Left colon (tissue), 2 donors: Measurements from ENCODE around the gene MSH2. TPM values are rescaled to one million over a fixed set of nuclear protein-coding genes. Genes with fewer than 3 reads are reported as not detected.

ENCODE experiments used
- ATAC-seq: fragments of 200-7000 bp; cut with Tn5 transposase; one replicate; pipeline ENCODE4 v1.9.1; 2020; ENCODE audit warnings: mild to moderate bottlenecking, moderate library complexity
- DNase-seq, 2 donors: peaks; one replicate each; pipeline ENCODE4 v3.0.0-alpha.2; 2020
- intact Hi-C, 2 donors: fragments of 100-400 bp; cut with DNase I in 1 of 2; cut with micrococcal nuclease in 1 of 2; formaldehyde crosslinking; loops; one replicate each; pipeline versions ENCODE4 v1.11.2 to v1.14.0; 2022; cut with DNase I, micrococcal nuclease
- microRNA-seq, 2 donors: library from miRNA; unstranded; fragments of <30 nt; microRNA quantifications; one replicate each; pipeline versions ENCODE4 v1.1.0 to v1.2.0, GENCODE V29; 2020
- total RNA-seq, 2 donors: library from RNA; stranded (reverse); fragmentation: NEBNext Ultra II Directional; extraction: Animal tissue kit (Norgen Biotek cat#: 25700); gene quantifications; one replicate each; pipeline ENCODE4 v1.2.1, GENCODE V29; 2021
- donor health status: DM: no; HTN: no; CAD: no.
- donor health status: DM: yes; HTN: yes; CAD: no.

The MSH2 gene
- total RNA-seq, 2 donors from 2014 or later, result 10.9 to 12.2 TPM

GRCh38 chr2:47519604-47520301, 116.8 kb downstream of the MSH2 start:
- DNase-seq (no peak), ATAC-seq (no peak)
- intact Hi-C loops, result no loop called here

- DNase-seq, result no peak
- intact Hi-C loops, result no loop called here
- no peak for ATAC-seq
These were observed 117.3 kb downstream of the MSH2 start for GRCh38 chr2:47520302-47520630.

GRCh38 chr2:47520825-47521665, 118.1 kb downstream of the MSH2 start:
- peak; percentile 41 to 71 for DNase-seq
- peak; percentile 87 for ATAC-seq
- intact Hi-C loops, result no loop called here

GRCh38 chr2:47521666-47522285, 118.8 kb downstream of the MSH2 start:
- DNase-seq (no peak), ATAC-seq (no peak)
- intact Hi-C loops, result no loop called here

GRCh38 chr2:47525167-47525566, 122.2 kb downstream of the MSH2 start:
- DNase-seq (no peak), ATAC-seq (no peak)
- intact Hi-C loops, result no loop called here

- intact Hi-C loops, result no loop called here
- ATAC-seq, result no peak
- DNase-seq, result no peak
These were observed 125.5 kb downstream of the MSH2 start for GRCh38 chr2:47528455-47528854.

- DNase-seq (no peak), ATAC-seq (no peak)
- intact Hi-C loops, result no loop called here
These were observed 125.9 kb downstream of the MSH2 start for GRCh38 chr2:47528874-47529273.

- DNase-seq (no peak), ATAC-seq (no peak)
- intact Hi-C loops, result no loop called here
These were observed 127.3 kb downstream of the MSH2 start for GRCh38 chr2:47530105-47530760.

- ATAC-seq, result no peak
- intact Hi-C loops, result no loop called here
- no peak for DNase-seq
These were observed 128.6 kb downstream of the MSH2 start for GRCh38 chr2:47531378-47532042.

Small RNAs within 50 kb of the gene (microRNA-seq; reads per million reads assigned to microRNA genes)
- 9.5 to 27.7 reads per million in 2 donors for gene MIR559

Other genes starting within 250 kb of the MSH2 start
- gene STPG4, start 247.8 kb upstream of the MSH2 start, total RNA-seq, result under 1 TPM; 0.43 to 0.47 TPM
- 100 to 1,000 TPM; 744 to 751 TPM for gene CALM2, start 226.6 kb upstream of the MSH2 start, total RNA-seq
- gene EPCAM, start 33.8 kb upstream of the MSH2 start, total RNA-seq, result 1,000 to 10,000 TPM; 1,569 to 1,978 TPM
- under 1 TPM in 1 of 2 donors, not detected in 1; 0.11 TPM for gene KCNK12, start 167.8 kb downstream of the MSH2 start, total RNA-seq